HL-60 (cell line): Measurements from ENCODE around the gene ATP5MG.

ENCODE experiments used
- POLR2AphosphoS5 ChIP-seq: IDR thresholded peaks from 2 replicates; pipeline ENCODE4 v1.6.1; 2012; ENCODE audit warnings: low read depth
- REST ChIP-seq: IDR thresholded peaks from 2 replicates; pipeline ENCODE4 v1.6.1; 2012; ENCODE audit warnings: low read depth; ENCODE audit not compliant: insufficient replicate concordance
- TF ChIP-seq, protein P1 (sequence below): IDR thresholded peaks from one replicate; pipeline ENCODE4 v1.5.1; 2011; ENCODE audit warnings: low read length, control low read depth, inconsistent platforms; ENCODE audit not compliant: insufficient read depth

- TF ChIP-seq, protein P1, sequence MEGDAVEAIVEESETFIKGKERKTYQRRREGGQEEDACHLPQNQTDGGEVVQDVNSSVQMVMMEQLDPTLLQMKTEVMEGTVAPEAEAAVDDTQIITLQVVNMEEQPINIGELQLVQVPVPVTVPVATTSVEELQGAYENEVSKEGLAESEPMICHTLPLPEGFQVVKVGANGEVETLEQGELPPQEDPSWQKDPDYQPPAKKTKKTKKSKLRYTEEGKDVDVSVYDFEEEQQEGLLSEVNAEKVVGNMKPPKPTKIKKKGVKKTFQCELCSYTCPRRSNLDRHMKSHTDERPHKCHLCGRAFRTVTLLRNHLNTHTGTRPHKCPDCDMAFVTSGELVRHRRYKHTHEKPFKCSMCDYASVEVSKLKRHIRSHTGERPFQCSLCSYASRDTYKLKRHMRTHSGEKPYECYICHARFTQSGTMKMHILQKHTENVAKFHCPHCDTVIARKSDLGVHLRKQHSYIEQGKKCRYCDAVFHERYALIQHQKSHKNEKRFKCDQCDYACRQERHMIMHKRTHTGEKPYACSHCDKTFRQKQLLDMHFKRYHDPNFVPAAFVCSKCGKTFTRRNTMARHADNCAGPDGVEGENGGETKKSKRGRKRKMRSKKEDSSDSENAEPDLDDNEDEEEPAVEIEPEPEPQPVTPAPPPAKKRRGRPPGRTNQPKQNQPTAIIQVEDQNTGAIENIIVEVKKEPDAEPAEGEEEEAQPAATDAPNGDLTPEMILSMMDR, result no peak
- TF ChIP-seq REST (no peak), POLR2AphosphoS5 (no peak)
These were observed 16.4 kb downstream of the ATP5MG start for GRCh38 chr11:118417801-118418200.
